ENCODE data around the gene NTN4.
"Not testable (repeated sequence)": the region's sequence is repeated elsewhere in the genome, so short reads cannot be mapped to it uniquely, and the experiment has no call there.

NTN4 gene

DNA sequence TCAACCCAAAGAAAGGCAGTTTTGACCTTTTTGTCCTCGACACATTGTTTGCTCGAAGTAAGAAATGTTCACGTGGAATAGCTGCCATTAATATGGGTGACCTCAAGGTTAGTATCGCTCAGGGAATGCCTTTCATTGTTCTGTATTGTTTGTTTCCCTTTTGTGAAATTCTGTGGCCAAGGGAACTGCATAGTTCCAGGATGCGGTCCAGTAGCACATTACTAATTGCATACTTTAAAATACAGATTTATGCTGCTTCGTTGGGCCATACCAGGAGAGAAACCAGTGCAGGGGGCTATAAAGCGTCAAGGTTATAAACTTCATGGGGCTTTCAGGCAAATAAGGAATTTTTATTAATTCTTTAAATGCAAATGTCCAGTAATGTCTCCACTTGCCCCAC lies 166.0 kb downstream of the NTN4 start:
- no peak for DNase-seq (ENCODE audit: low read depth, low spot score)

DNA sequence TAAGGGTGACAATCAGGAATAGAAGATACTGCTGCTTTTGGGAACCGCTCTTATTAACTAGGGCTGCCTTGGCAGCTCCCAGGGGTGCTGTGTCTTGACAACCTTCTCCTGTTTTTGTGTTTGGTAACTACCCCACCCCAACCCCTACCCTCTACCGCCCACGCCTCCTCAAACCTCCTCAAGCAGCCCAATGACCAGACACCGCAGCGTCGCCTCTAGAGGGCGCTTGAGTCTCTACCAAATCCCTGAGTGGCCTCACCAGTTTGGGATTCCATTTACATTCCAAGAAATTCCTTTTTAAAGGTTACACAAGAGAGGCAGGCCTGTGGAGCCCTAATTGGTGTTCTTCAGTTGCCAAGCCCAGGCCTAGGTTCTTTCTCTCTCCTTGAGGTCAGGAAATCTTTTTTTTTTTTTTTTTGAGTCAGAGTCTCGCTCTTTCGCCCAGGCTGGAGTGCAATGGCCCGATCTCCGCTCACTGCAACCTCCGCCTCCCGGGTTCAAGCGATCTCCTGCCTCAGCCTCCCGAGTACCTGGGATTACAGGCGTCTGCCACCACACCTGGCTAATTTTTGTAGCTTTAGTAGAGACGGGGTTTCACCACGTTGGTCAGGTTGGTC lies 166.9 kb downstream of the NTN4 start:
- peak; percentile 90 for DNase-seq (ENCODE audit: low read depth, low spot score)

GRCh38 chr12:95622879-95623278 lies 167.7 kb downstream of the NTN4 start:
- DNase-seq (ENCODE audit: low read depth, low spot score) = no peak

GRCh38 chr12:95621725-95622124 lies 168.8 kb downstream of the NTN4 start:
- DNase-seq (ENCODE audit: low read depth, low spot score) = no peak

DNA sequence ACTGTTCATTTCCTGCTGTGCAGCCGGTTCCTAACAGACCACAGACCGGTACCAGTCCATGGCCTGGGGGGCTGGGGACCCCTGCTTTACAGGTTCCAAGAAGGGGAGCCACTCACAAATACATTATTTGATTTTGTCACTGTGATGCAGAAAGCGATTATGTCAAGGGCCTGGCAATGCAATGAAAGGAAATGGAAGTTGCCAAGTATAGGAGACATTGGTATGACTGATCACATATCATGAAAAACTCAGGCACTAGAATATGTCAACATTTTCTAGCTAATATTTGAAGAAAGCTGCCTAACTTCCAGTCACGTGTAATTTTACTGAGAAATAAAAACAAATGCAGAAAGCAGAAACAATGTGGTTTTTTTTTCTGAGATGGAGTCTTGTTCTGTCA lies 170.4 kb downstream of the NTN4 start:
- DNase-seq (ENCODE audit: low read depth, low spot score) = no peak

- not testable (repeated sequence) for DNase-seq (ENCODE audit: low read depth, low spot score)
Measured at GRCh38 chr12:95616470-95616869, 174.1 kb downstream of the NTN4 start.

DNA sequence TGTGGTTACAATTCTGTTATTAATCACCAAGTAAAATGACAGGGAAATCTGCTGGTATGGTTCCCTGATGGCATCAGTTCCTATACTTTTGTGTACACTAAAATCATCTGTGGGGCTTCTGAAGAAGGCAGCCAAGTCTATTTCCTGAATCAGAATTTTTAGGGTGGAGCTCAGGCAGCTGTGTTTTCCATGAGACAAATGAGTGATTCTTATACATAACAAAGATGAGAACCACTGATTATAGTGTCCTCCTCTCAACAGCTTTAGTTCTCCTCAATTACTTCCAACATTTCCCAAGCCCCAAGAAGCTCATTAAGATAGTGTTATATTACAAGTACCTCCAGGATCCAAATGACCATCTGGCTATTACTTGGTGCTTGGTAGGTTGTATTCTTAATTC lies 174.8 kb downstream of the NTN4 start:
- DNase-seq (ENCODE audit: low read depth, low spot score) = no peak

DNA sequence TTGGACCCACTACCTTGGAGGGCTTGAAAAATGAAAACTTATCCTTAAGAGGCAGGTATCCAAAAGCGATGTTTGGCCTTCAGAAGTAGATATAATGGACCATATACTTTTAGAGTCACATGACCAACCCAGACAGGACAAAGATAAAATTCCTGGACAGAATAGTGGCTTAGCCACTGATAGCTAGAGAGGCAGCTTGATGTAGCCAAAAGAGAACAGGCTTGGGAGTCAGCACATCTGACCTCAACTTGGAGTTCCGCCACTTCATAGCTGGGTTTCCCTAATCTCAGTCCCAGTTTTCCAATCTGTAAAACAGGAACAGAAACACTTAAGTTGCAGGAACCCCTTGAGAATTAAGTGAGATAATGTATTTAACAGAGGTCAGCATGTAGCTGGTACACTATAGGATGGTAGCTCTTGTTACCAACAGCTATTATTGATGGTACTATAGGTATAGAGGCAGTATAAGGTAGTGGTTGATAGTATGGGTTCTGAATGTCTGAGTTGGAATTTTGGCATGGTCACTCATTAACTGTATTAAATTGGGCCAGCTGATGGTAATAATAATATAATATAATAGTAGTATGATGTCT lies 176.1 kb downstream of the NTN4 start:
- no peak for DNase-seq (ENCODE audit: low read depth, low spot score)

DNA sequence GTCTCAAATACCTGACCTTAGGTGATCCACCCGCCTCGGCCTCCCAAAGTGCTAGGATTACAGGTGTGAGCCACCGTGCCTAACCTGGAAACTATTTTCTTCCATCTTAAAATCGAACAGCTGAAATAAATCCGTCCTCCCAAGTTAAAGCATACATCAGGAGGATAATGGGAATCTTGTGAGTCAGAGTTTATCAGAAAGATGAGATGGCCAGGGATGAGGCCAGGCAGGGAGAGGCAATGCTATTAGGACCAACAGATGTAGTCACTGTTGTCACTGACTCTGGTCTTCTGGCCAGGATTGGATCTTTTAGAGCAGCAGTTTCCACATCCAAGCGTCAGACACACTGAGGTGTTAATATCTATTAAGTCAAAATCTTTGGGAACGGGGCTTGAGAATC lies 177.5 kb downstream of the NTN4 start:
- no peak for DNase-seq (ENCODE audit: low read depth, low spot score)

DNA sequence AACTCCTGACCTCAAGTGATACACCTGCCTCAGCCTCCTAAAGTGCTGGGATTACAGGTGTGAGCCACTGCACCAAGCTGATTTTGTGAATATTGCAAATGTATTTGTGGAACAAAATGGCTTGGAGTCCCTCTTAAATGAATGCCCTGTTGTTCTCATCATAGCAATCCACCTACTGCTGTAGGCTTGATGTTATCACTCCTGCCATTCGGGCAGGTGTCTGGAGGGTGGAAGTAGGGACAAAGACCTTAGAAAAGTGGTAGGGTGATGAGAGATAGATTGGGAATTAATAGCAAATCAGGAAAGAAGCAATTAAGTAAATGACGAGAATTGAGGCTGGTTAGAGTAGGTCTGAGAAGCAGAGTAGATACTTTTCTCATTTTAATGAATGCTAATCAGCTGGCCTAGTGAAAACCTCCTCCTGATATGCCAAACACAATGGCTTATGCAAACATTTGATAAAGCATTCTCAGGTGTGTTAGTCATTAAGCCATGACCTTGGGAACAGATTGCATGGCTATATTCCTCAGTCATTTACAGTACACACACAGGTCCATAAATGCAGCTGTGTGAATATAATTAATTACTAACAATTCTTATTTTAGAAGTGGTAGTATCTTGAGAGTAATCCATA lies 178.8 kb downstream of the NTN4 start:
- DNase-seq (ENCODE audit: low read depth, low spot score) = peak; percentile 25

GRCh38 chr12:95608252-95609033 lies 182.1 kb downstream of the NTN4 start:
- peak; percentile 23 for DNase-seq (ENCODE audit: low read depth, low spot score)
